Pancreas (tissue), 10 donors: Measurements from ENCODE around the gene GARIN3. TPM values are rescaled to one million over a fixed set of nuclear protein-coding genes. Genes with fewer than 3 reads are reported as not detected.

Experiments used
- ATAC-seq, 4 donors: fragments of 200-7000 bp; cut with Tn5 transposase; one replicate each; pipeline versions ENCODE4 v1.8.0 to v1.9.1; 2020; ENCODE audit warnings: mild to moderate bottlenecking in 4 of 4, moderate library complexity in 4 of 4
- DNase-seq, 6 donors: peaks; one replicate each; pipeline ENCODE4 v3.0.0-alpha.2; 2020
- FAIRE-seq: peaks from 2 replicates; lab custom pipeline; 2012; peaks lifted over from hg19 to GRCh38; lab: Jason Lieb, UNC
- H3K27ac ChIP-seq, 4 donors: fragments of 200-600 bp; sonication (generic); 1 replicate in 3 of 4; 2 replicates in 1 of 4; pipeline versions ENCODE4 v1.5.0 to v1.8.0; 2020
- H3K27me3 ChIP-seq, 4 donors: fragments of 200-600 bp; one replicate each; pipeline ENCODE4 v1.8.0; 2021
- H3K36me3 ChIP-seq, 3 donors: fragments of 200-600 bp; sonication (generic) in 1 of 3; one replicate each; pipeline versions ENCODE4 v1.5.0 to v1.8.0; 2020 to 2021
- H3K4me1 ChIP-seq, 3 donors: fragments of 200-600 bp; one replicate each; pipeline ENCODE4 v1.8.0; 2021
- H3K4me3 ChIP-seq, 4 donors: fragments of 200-600 bp; sonication (generic) in 2 of 4; one replicate each; pipeline versions ENCODE4 v1.5.0 to v1.8.0; 2020 to 2021
- H3K9me3 ChIP-seq, 4 donors: fragments of 200-600 bp; one replicate each; pipeline ENCODE4 v1.8.0; 2021
- WGBS, 2 donors: extraction: QIAGEN DNeasy Blood & Tissue Kit; methylation state at CpG; one replicate each; pipeline ENCODE4 v1.1.7; 2013; 5-methylcytosine and 5-hydroxymethylcytosine counted together
- intact Hi-C, 3 donors: fragments of 100-400 bp; cut with DNase I; formaldehyde crosslinking; loops; one replicate each; pipeline versions ENCODE4 v1.11.1 to v1.14.2; 2022
- polyA plus RNA-seq, 2 donors: library from polyadenylated mRNA; stranded (reverse); fragments of 200-250 nt; gene quantifications; one replicate each; pipeline ENCODE4 v1.2.3, GENCODE V29; 2013
- total RNA-seq, 6 donors: library from RNA; stranded (reverse); fragmentation: NEBNext Ultra II Directional in 4 of 6; extraction: Animal tissue kit (Norgen Biotek cat#: 25700) in 4 of 6; gene quantifications; one replicate each; pipeline versions ENCODE4 v1.2.1 to v1.2.4, GENCODE V29; 2021 to 2023
- TF ChIP-seq, protein P1 (sequence below), 4 donors: fragments of 200-600 bp; sonication (generic) in 3 of 4; IDR thresholded peaks; one replicate each; pipeline versions ENCODE4 v1.5.0 to v1.8.0; 2021; ENCODE audit warnings: antibody characterized with exemption in 4 of 4
- donor health status: healthy with polysubstance abuse.
- donor health status: DM: no; HTN: no; CAD: no; lungs with moderate emphysema.
- donor health status: DM: no; HTN: no; CAD: no.
- donor health status: control.
- donor health status: control.
- donor health status: Bipolar disorder and iron deficiency.
- donor health status: DM: yes; HTN: yes; CAD: no.
- donor health status: DM: no; HTN: no; CAD: no.
- donor health status: DM: no; HTN: no; CAD: no.
- donor health status: DM: yes; HTN: yes; CAD: no.

Gene GARIN3
- total and polyA plus RNA-seq, 8 donors = not detected

DNA sequence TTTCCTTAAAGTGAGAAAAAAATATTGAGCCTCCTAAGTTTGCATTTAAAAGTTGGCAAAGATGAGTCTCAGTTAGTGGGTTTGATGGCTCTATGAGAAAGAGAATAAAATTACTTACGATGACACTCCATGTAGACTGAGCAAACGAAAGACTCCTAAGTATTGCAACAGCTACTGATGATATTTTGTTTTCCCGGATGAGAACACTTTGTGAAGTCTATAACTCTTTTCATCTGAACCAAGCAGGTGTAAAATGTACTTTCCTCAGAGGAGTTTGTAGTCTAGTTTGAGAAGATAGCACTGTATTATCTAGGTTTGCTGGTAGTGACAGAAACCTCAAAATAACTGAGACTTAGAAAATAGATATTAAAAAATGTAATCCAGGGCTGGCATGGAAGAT is 12.9 kb upstream of the GARIN3 start:
- 52 to 57% methylated on average over 3 of the region's 3 CpGs for WGBS, 2 donors
- H3K27me3 ChIP-seq = peaks cover 0 to 6% (median 0%) of the 10 kb centered on the region in 4 donors
- no peak for ATAC-seq
- intact Hi-C loops = no loop called here
- no peak for FAIRE-seq
- TF ChIP-seq, protein P1, sequence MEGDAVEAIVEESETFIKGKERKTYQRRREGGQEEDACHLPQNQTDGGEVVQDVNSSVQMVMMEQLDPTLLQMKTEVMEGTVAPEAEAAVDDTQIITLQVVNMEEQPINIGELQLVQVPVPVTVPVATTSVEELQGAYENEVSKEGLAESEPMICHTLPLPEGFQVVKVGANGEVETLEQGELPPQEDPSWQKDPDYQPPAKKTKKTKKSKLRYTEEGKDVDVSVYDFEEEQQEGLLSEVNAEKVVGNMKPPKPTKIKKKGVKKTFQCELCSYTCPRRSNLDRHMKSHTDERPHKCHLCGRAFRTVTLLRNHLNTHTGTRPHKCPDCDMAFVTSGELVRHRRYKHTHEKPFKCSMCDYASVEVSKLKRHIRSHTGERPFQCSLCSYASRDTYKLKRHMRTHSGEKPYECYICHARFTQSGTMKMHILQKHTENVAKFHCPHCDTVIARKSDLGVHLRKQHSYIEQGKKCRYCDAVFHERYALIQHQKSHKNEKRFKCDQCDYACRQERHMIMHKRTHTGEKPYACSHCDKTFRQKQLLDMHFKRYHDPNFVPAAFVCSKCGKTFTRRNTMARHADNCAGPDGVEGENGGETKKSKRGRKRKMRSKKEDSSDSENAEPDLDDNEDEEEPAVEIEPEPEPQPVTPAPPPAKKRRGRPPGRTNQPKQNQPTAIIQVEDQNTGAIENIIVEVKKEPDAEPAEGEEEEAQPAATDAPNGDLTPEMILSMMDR (IDR thresholded peaks at IDR 0.05) = no peak
- H3K4me3 ChIP-seq = no peak overlapping the region
- no peaks in the 10 kb centered on the region for H3K36me3 ChIP-seq
- H3K4me1 ChIP-seq = no peaks in the 10 kb centered on the region
- DNase-seq = no peak
- no peak overlapping the region for H3K27ac ChIP-seq
- no peaks in the 10 kb centered on the region for H3K9me3 ChIP-seq

DNA sequence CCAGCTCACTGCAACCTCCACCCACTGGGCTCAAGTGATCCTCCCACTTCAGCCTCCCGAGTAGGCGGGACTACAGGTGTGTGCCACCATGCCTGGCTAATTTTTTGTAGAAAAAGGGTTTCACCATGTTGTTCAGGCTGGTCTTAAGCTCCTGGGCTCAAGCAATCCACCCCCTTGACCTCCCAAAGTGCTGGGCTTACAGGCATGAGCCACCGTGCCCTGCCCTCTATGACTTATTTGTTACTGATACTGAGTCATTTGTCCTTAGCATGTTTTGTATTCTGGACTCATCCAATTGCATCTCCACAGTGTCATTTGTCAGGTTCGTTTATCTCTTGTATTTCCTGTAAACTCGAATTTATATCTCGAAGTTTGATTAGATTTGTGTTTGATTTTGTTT is 11.9 kb upstream of the GARIN3 start:
- Histone ChIP-seq H3K9me3 (no peaks in the 10 kb centered on the region), H3K4me3 (no peak overlapping the region), H3K36me3 (no peaks in the 10 kb centered on the region), H3K4me1 (no peaks in the 10 kb centered on the region), H3K27me3 (peaks cover 0 to 6% (median 0%) of the 10 kb centered on the region in 4 donors), H3K27ac (no peak overlapping the region)
- 40 to 49% methylated on average over 6 of the region's 6 CpGs for WGBS, 2 donors
- no peak for ATAC-seq
- no peak for DNase-seq
- intact Hi-C loops = no loop called here
- no peak for FAIRE-seq
- TF ChIP-seq, protein P1 (IDR thresholded peaks at IDR 0.05) = no peak

DNA sequence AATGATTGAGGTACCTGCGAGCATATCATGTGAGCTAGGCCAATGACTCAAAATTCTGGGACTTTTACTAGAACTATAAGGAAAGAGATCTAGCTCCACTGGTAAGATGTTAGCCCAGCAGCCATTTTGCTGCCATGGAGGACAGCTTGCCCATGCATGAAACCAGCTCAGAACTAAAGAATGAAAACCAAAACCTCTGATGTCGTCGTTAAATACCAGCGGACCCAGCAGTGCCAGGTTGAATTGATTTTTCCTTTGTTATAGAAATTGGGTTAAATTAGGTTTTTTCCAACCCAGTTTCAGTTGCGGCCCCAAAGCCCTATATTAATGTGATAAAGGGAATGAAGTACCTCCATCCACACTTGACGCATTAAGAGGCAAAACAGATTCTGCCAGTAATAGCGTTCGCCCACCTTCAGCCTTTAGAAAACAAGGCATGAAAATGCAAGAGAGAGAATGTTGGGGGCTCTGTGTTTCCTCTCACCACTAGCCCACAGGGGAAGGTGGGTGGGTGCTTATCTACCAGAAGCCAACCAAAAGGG is 9.1 kb upstream of the GARIN3 start:
- WGBS, 2 donors = 83 to 84% methylated on average over 8 of the region's 8 CpGs
- intact Hi-C loops = no loop called here
- DNase-seq (no peak), ATAC-seq (no peak), FAIRE-seq (no peak)
- TF ChIP-seq, protein P1 (IDR thresholded peaks at IDR 0.05) = no peak
- H3K27ac ChIP-seq = no peak overlapping the region
- no peaks in the 10 kb centered on the region for H3K36me3 ChIP-seq
- H3K4me1 ChIP-seq = no peaks in the 10 kb centered on the region
- H3K9me3 ChIP-seq = no peaks in the 10 kb centered on the region
- no peak overlapping the region for H3K4me3 ChIP-seq
- no peaks in the 10 kb centered on the region for H3K27me3 ChIP-seq

DNA sequence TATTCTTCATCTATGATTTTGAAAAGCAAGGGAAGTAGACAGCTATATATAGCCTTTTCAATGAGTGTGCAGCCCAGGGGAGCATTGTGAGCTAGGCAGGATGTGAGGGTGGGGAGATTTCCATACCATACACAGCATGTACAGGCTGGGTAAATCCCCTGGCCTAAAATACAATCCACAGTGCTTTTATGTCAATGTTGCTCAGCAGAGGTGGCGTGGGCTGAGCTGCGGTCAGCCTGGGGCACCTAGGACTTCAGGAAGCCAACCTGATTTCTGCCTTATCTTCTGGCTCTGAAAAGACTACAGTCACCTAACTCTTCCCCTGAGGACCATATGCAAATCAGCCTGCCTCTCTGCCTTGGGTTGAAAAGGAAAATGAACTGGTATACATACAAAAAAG is 6.3 kb upstream of the GARIN3 start:
- TF ChIP-seq, protein P1 (IDR thresholded peaks at IDR 0.05) = no peak
- Histone ChIP-seq H3K36me3 (no peaks in the 10 kb centered on the region), H3K4me1 (no peaks in the 10 kb centered on the region), H3K27me3 (no peaks in the 10 kb centered on the region), H3K27ac (no peak overlapping the region), H3K9me3 (no peaks in the 10 kb centered on the region), H3K4me3 (no peak overlapping the region)
- ATAC-seq = no peak
- no peak for FAIRE-seq
- intact Hi-C loops = no loop called here
- WGBS, 2 donors = 63 to 80% methylated on average over 2 of the region's 2 CpGs
- DNase-seq = no peak

DNA sequence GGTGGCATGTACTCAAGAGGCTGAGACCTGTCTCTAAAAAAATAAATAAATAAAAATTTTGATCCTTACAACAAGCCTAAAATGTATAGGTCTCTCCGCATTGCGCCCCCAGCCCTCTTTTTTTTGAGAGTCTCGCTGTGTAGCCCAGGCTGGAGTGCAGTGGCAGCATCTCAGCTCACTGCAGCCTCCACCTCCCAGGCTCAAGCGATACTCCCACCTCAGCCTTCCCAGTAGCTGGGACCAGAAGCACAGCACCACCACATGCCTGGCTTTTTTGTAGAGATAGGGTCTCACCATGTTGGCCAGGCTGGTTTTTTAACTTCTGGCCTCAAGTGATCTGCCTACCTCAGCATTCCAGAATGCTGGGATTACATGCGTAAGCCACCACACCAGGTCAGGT is 2.2 kb upstream of the GARIN3 start:
- ATAC-seq (no peak), FAIRE-seq (no peak), DNase-seq (no peak)
- Histone ChIP-seq H3K4me3 (no peak overlapping the region), H3K4me1 (no peaks in the 10 kb centered on the region), H3K27me3 (peaks cover 0 to 4% (median 0%) of the 10 kb centered on the region in 4 donors), H3K36me3 (no peaks in the 10 kb centered on the region), H3K27ac (no peak overlapping the region), H3K9me3 (no peaks in the 10 kb centered on the region)
- intact Hi-C loops = no loop called here
- 83 to 93% methylated on average over 5 of the region's 5 CpGs for WGBS, 2 donors
- TF ChIP-seq, protein P1 (IDR thresholded peaks at IDR 0.05) = no peak
